Epidermal melanocyte (primary cell): ENCODE measurements around the gene STK38L.

Experiments
- DNase-seq: peaks from one replicate; pipeline ENCODE4 v3.0.0; 2011; ENCODE audit warnings: low spot score; ENCODE audit not compliant: insufficient read length

The STK38L gene

DNA sequence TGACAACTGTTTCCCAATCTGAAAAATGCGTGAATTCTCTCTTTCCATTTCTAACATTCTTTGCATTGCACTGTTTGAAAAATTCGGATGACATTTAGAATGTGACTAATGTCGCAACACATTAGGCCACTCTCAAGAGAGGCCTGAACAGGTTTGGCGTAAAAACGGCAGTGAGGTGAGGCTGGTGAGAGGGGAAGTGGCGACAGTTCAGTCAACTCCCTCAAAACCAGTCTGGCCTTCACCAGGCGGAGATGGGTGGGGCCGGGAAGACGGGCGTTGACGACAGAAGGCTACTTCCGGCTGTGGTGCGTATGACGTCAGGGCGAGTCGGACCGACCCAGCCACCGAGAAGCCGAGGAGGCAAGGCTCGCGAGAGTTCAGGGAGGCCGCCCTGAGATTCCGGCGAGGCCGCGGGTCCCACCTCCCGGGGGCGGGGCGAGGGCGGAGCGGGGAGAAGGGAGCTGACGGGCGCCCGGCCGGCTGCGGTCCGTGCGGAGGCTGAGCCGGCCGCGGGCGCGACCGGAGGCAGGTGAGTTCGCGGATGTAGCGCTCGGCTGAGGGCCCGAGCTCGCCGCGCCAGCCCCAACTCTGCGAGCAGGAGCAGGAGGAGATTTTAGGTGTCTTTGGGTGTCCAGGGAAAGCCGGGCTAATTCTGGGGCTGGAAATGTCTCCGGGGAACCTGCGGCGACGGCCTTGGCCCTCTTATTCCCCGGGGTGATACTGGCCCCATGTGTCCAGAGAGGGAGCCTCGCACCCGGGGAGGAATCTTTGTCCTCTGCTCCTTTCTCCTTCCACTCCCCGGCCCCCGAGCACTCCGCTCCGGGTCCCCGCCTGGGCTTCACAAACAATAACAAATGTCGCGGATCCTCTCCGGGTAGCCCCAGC is at the start of gene STK38L:
TSS of gene STK38L (plus strand) at position 483 of the 885 bp plus-strand sequence. CDS start 53,435 bp downstream, outside the sequence.
- peak; percentile 59 for DNase-seq

DNA sequence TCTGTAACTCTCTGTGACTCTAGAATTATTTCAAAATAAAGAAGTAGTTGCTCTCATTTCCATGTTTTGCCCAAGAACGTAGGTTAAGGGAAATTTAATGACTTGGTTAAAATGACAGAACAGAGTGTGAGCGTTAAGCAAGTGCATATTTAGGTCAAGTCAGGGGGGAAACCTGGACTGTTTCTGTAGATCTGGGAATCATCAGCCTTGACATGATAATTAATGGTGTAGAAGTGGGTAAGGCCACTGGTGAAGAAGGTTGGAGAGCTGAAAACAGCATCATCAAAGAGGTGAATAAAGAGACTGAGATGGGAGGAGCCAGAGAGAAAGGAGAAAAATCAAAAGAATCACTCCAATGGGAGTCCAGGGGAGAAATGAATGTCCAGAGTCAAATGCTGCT is 49.4 kb upstream of the STK38L start:
- DNase-seq, result no peak

DNA sequence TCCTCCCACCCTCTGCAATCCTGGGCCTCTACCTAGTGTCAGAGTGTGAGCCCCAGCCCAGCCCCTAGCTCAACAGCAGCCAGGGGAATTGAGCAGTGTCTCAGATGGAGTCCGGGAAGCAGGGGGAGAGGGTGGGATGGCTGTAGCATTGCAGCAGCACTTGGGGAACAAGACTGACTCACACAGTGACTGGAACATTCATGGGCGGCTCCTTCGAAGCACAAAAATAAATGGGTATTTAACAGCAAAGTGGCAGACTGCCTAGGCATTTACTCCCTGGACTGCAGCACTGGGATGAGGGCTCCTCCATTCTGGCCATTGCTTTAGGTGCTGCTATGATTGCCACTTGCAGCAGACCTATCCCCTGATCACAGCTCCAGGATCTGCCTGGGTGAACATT is 46.0 kb upstream of the STK38L start:
- no peak for DNase-seq

DNA sequence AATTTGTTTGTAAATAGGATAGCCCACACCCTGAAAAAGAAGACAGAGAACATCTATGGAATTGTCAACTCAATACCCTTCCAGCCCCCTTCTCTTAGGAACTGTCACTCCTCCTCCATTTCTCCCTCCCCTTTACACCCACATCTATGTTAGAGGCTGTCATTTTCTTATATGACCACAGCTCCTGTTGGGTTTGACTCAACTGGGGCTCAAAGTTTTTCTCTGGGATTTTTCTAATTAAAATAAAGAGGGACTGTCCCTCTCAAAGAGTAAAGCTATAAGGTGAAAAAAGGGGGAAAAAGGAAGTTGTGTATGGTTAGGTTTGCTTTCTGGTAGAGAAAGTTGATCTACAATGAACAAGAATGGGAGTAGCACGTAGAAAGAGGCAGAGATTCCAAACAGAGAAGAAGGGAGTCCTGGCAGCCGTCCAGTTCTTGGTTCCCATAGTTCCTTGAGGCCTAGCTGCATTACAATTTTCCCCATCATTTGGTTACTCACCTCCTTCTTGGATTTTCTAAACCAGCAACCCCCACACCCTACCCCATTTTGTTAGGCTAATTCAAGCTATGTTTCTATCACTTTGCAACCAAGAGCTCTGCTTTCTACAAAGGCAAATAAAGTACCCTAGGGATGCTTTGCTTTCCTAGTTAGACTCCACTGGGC is 44.3 kb upstream of the STK38L start:
- DNase-seq, result no peak

DNA sequence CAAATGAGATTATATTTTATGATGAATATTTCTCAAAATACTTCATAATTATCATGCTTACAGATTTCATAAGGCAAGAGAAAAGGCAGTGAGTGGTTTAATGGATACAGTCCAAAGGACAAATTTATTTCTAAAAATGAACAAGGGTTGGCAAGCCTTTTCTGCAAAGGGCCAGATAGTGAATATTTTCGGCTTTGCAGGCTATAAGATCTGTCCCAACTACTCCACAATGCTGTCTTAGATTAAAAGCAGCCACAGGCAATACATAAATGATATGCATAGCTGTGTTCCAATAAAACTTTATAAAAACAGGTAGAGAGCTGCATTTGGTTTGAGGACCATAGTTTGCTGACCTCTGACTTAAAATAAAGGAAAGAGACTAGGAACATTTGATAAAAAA is 42.9 kb upstream of the STK38L start:
- no peak for DNase-seq

DNA sequence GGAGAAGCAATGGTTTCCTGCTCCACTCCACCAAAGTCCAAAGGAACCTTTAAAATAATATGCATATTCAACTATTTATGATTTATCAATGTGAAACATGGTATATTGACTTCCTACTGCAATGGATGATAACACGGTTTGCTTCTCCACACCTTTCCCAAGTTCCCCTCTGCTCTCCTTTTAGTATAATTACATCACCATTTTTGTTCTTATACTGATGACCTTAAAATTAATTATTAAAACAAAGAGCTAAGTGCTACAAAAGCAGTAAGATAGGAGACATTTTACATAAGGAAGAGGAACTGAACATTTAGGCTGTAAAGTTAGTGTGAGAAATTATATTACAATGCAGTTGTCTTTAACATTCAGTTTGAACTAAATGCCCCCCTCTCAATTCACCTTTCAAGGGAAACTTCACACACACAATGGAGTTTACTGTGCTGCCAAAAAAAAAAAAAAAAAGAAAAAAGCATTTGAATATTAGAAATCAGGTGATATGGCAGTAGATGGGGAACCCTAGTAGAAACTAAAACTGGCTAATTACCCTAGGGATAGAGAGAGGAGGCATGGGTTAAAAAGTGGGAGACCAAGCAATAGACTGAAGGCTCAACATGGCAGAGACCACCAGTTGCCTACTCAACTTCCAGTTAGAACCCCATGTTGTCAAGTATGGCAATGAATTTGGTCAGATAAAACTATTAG is 37.1 kb upstream of the STK38L start:
- no peak for DNase-seq

DNA sequence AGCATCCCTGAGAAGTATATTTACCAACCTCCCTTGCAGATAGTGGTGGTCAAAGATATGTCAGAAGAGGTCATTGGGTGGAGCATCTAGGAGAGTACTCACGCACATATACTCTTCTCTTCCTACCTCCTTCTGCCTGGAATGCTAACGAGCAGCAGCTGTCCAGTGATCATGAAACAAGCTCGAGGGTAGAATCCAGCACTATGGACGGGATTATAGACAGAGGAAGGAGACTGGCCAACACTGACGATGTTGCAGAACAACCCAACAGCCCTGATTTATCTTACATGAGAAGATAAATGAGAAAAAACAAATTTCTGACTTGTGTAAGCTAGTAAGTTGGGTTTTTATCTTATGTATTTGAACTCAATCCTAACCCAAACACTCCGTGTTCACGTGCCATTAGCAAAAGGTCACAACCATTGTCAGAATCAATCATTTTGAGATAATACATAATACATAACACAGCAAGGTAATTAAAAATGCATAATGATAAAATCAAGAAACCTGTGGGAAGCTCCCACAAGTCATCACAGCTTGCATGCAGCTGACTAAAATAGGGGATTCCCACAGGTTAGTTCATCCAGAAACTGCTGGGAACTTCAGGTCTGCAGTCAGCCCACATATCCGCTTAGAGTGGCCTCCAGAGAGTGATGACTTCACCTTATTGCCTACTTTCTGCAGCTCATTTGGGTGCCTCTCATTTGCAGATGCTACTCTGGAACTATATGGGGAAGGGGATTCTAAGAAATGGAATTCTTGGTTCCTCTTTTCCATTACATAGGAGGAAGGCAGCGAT is 36.3 kb upstream of the STK38L start:
- no peak for DNase-seq

DNA sequence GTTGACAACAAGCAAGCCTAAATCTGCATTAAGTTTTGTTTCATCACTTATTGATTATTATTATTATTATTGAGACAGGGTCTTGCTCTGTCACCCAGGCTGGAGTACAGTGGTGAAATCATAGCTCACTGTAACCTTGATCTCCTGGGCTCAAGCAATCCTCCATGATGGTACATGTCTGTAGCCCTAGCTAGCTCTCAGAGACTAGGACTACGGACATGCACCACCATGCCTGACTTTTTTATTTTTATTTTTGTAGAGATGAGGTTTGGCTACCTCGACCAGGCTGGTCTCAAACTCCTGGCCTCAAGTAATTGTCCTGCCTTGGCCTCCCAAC is 35.7 kb upstream of the STK38L start:
- DNase-seq, result no peak

DNA sequence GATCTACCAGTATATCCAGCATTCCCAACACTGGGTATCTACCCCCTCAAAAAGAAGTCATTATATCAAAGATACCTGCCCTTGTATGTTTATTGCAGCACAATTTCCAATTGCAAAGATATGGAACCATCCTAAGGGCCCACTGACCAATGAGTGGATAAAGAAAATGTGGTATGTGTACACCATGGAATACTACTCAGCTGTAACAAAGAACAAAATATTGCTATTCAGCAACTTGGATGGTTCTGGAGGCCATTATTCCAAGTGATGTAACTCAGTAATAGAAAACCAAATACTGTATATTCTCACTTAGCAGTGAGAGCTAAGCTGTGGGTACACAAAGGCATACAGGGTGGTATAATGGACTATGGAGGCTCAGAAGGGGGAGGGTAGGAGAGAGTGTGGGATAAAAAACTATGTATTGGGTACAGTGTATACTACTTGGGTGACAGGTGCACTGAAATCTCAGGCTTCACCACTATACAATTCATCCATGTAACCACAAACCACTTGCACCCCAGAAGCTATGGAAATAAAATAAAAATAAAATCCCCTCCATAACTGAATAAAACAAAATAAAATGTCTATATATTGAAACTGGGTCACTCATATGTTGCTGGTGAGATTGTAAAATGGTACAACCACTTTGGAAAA is 34.7 kb upstream of the STK38L start:
- no peak for DNase-seq

DNA sequence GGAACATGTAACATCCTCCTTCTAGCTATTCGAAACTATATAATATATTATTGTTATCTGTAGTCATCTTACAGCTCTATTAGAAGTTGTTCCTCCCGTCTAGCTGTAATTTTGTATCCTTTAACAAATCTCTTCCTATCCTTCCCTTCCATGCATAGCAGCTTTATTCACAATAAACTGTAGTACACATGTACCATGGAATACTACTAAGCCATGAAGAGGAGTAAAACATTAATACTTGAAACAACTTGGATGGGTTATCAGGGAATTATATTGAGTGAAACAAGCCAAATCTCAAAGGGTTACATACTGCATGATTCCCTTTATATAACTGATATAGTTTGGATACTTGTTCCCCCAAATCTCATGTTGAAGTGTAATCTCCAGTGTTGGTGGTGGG is 33.9 kb upstream of the STK38L start:
- no peak for DNase-seq

DNA sequence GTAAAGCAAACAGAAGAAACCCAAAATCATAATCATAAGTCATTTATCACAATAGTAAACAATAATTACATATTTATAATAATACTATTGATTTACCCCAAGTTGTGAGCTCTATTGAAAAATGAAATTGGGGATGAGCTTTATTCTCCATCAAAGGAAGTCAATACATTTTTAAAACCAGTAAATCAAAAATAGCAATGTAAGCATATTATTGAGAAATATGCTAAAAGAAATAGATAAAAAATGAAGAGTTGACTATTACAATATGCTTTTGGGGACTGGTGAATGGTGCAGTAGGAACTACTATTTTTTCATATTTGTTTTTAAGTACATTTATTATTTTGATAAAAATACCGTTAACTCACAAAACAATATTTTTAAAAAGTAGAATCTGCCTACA is 31.2 kb upstream of the STK38L start:
- DNase-seq, result no peak

DNA sequence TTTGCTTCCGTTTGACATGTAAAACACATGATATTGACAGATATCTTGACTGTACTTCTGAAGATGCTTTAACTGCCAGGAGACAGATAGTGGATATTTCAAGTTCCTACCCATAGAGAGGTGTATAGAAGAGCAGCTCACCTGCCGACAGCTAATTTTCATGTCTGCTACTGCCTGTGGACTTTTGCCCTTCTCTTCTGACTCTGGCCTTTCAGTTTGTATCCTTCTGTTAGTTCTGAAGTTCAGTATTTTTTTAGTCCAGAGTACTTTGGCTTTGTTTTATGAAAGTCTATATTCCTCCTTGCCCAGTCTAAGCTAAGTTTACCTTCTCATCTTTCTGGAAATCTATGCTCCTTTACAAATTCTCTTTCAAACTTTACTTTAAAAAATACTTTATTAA is 30.8 kb upstream of the STK38L start:
- DNase-seq, result no peak

DNA sequence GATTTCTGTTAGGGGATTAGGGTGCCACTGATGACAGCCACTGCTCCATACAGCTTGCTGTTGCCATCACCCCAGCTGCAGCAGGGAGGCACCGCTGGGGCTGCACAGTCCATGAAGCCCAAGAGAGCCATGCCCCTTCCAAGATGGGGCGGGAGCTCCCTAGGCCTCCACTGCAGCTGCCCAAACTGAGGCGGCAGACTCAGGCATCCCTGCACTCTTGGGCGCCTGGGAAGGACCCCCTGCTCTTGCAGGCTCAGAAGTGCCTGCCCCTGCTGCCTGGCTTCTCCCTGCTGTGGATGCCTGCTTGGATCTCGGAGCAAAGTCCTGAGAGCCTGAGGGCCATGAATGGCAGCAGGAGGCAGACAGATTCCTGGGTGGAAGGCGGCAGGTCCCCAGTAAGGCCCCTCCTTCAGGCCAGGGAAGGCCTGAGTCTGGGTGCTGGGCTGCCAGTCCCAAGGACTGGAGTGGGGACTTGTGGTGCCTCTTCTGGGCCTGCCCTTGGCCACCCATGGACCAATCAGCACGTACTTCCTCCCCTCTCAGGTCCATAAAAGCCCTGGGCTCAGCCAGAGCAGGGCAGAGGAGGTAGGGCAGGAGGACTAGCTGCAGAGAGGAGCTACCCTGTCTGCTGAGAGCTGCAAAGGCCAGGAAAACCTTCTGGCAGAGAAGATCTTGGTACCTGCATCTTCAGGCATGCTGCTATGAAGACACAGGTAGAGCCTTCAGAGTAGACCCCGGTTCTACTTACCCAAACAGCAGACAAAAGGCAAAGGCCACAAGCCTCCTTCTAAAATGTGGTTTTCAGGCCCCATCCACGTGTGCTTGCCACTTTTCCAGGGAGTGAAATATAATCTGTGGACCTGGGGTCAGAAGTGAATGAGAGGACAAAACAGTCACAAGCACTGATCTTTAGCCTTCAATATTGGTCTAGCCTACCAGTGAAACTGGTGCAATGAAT is 30.0 kb upstream of the STK38L start:
- no peak for DNase-seq

DNA sequence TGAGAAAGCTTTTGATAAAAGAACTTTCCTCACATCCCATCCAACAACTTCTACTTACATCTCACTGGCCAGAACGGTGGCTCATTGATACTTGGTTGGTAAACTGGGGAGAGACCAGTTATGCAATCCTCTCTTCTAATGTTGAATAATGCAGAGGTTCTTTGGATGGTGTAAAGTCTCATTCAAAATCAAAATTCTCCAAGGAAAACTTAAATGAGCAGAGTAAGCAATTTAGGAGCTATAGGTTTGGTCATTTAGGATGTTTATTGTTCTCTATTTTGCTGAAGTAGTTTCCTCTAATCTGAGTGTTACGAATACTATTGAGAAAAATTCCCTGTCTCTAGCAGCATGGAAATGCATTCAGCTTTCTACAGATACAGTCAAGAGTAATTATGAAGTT is 26.5 kb upstream of the STK38L start:
- DNase-seq, result no peak

DNA sequence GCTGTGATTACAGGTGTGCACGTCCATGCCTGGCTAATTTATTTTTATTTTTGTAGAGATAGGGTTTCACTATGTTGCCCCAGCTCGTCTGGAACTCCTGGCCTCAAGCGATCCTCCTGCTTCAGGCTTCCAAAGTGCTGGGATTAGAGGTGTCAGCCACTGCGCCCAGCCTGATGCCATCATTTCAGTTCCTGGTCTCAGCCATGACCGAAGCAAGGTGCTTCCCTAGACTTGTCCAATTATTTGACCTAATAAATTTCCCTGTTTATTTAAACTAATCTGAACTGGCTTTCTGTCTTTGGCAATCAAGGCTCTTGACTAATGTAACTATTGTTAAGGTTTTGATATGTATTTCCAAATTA is 24.4 kb upstream of the STK38L start:
- no peak for DNase-seq

DNA sequence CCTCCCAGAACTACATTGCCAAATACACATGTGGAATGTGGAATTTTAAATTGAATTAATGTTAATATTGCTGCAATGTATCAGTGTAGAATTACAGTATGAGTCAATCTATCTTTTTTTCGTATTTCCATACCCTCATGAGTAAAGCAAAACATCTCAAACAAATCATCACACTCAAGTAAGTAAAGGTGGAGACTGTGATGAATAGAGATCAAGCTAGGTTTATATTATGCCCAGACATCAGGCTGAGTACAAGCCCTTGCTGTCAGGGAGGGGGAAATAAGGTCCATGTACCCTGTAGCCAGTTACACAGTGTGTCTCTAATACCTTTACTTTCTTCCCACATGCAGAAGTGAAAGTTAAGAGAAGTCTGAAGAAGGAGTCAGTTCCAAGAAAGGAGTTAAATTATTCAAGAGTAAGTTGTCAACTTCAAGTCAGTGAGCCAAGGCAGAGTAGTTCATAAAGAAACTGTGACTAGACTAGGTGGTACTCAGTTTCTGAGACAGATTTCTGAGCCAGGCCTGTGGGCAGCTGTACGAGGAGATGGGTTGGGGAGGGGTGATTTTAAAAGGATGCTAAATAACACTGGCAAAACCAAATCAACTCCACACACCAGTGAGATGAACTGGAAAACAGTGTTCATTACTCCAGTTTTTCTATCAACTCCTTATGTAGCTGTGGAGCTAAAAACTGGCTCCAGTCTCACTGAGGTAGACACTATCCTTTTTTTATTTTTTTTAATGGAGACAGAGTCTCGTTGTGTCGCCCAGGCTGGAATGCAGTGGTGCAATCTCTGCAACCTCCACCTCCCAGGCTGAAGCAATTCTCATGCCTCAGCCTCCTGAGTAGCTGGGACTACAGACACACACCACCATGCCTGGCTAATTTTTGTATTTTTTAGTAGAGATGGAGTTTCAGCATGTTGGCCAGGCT is 23.8 kb upstream of the STK38L start:
- no peak for DNase-seq

DNA sequence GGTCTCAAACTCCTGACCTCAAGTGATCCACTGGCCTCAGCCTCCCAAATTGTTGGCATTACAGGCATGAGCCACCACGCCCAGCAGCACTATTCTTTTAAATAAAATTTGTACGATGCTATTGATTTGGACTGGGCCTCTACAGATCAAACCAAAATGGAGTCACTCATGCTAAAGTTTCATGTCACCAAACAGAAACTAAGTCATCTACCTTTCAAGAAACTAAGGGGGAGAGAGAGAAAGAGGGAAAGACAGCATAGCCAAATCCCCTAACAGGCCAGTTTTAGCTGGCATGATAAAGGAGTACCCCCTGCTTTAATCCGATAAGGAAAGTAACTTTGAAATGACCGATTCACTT is 23.1 kb upstream of the STK38L start:
- no peak for DNase-seq

DNA sequence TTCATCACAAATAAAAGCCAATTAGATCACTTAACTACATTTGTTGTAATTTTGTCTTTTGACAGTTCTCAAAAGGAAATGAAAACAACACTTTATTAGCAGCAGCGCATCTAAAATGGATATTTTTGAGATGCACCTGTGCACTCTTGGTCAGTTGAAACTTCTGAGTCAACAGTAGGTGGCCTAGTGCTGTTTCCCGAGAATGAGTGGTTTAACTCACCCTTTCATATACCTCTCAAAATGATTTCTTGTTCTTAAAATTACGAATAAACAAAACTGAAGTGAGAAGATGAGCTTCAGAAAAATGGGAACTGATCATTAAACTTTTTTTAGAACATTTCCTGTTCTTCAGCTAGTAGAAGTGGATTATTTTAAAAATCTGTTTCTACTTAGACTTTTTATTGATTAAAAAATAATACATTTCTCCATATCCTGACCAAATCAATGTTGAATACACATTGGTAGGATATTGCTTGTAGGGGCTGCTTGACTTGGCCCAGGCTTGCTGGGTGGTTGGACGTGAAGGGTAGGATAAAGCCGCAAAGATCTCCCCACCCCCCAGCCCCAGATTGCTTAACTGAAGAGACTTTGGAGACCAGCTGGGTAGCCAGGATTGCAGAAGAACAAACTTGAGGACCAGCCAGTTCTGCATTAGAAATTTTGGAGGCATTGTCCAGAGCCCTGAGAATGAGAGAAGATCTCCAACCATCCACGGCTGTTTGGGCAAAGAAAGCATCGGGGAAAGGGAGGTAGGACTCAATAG is 22.3 kb upstream of the STK38L start:
- no peak for DNase-seq
